GM11168 (cell line): ENCODE results near the gene ITGA1.

Source experiments
- in situ Hi-C: fragments of 300-500 bp; cut with MboI; formaldehyde crosslinking; loops from one replicate; pipeline ENCODE4 v1.12.0; 2022; ENCODE audit warnings: low sequenced_read_pairs; ENCODE audit not compliant: unreplicated experiment

The ITGA1 gene

DNA sequence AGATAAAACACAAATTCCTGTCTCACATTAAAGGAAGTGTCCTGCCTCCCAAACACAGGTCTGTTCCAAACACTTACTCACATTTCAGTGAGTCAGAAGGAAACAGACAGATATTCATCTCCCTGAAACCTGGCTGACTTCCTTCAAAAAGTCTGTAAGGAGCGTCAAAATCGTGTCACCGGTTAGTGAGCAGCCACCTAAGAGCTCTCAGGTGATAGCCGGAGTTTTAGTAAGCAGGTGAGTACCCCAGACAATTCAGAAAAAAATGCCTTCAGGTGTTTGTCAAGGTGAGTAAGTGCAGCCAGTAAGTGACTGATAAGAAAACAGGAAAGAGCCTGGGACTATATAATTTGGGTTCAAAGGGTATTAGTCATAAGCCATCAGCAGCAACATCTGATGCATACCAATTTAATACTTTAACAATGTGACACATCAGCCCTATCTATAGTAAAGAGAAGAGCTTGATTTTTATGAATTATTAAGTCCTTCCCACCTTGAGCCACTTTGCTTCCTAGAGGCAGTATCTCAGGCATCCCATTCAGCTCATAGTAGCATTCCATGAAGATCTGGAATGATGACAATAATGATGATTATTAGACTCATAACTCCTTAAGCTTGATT is 200.1 kb downstream of the ITGA1 start:
- in situ Hi-C loops = no loop called here

GRCh38 chr5:52988335-52989024 is 200.8 kb downstream of the ITGA1 start:
- in situ Hi-C loops = no loop called here

GRCh38 chr5:52989025-52989780 is 201.5 kb downstream of the ITGA1 start, which contains the start of gene ITGA2:
Gene ITGA2, plus strand, starts transcription at chr5:52989352. Its CDS starts 117 bp downstream, at chr5:52989469.
- in situ Hi-C loops = no loop called here

DNA sequence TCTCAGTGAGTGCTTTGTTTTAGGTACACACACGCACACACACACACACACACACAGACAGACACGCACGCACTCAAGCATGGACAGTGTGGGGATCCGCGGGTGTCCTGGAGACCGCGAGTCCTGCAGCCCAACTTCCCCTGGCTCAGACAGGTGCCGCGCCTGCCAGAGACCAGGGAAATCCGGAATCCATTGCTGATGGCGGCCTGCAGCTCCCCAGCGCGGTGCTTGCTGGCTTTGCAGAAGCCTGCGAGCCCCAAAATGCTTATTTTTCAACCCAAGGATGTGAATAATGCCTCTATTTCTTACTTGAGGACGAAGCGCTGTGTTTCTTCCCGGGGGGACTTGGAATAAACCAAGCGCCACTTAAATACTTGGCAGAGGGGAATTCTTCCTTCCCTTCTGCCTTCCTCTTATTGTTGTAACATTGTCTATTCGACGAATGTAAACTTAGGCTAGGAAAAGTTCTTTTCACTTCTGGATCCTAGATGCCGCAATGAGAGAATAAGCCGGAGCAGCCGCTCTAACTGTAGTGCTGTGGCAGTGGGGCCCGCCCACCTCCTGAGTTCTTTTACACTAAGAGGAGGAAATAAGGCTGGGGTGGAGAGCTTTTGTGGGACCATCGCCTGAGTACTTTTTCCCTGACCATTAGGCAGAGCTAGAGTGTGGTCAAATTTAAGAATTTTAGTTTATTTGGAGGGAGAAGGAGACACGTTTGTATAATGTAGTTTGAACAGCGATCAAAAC is 202.2 kb downstream of the ITGA1 start:
- in situ Hi-C loops = no loop called here

DNA sequence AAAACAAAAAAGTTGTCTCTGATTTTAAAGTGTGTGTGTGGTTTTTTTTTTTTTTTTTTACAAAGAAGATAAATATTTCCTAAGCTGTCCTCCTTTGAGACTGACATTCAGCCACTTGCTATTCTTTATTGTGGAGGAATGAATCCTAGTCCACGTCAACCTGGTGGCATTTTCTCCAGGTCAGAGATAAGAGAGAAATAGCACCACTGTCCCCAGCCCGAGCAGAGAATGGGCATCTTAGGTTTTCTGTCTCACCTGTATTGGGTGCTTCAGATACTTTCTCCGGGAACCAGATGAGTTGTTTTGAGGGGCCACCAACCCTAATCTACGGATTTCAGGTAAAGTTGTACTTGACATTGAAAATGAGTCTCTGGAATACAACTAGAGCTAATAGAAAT is 202.8 kb downstream of the ITGA1 start:
- in situ Hi-C loops = no loop called here

DNA sequence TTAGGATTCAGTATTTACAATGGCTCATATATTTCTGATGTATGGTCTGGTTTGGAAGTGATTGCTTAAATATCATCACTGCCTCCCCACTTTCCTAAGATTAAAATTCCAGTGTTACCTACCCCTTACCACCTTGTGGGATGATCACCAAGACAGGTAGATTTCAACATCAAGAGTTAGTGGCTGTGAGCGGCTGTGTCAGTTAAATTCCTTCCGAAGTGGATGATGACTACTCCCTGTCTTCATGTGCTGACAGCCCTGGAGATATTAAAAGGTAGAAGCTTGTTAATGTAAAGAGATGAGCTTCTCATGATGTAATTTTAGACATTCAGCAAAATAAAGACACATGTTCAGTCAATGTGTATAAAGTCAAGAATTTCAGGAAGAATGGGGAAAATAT is 205.7 kb downstream of the ITGA1 start:
- in situ Hi-C loops = no loop called here

DNA sequence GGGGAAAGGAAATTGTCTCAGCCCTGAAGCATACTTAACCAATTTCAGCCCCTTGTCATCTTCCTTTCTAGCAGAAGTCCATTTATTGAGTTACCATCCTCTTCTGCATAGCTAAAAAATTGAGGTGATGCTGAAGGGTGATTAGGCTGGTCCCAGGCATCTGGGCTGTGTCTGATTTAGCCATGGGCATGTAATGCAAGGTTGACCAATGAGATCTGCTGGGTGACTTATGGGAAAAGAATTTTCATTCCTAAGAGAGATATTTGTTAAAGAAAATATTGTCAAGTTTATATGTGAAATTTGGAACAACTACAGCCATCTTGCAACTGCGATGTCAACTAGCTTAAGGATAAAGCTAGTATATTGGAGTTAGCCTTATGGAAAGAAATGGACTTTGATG is 206.6 kb downstream of the ITGA1 start:
- in situ Hi-C loops = no loop called here

- in situ Hi-C loops = no loop called here
Measured at GRCh38 chr5:52995095-52995494, 207.4 kb downstream of the ITGA1 start.

DNA sequence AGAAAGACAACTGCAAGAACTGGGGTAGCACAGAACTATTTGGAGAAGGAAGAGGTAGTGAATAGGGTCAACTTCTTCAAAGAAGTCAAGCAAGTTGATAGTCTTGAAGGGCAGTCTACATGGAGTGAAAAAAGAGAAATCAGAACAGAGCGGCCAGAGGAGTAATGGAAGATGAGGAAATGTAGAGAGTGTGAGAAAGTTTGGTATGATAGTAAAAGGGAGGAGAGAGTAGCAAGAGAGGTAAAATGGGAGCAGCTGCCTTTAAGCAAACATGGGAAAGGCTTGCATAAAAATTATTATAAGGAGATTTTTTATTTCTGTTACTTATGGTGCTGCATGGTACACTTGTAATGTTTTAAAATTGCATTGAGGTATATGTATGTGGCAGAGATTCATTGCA is 208.2 kb downstream of the ITGA1 start:
- in situ Hi-C loops = no loop called here

GRCh38 chr5:52996979-52997378 is 209.3 kb downstream of the ITGA1 start:
- in situ Hi-C loops = no loop called here

DNA sequence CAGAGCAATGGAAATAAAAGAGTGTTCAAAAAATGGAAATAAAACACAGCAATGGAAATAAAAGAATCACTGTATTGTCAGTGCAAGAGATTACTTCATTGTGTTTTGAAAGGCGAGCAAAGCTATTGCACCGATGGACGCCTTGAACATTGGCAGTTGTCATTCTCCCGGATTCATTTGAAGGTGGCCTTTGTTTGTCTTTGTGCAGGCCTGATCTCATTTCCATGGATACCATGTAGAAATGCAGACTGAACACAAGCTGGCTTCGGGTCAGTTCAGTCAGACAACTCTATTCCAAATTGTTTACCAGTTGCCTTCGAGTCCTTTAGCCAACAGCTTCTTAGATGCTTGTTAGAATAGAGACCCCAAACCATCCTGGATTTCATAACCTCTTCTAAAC is 209.7 kb downstream of the ITGA1 start:
- in situ Hi-C loops = no loop called here

- in situ Hi-C loops = no loop called here
Measured at GRCh38 chr5:52998552-52999313, 211.0 kb downstream of the ITGA1 start.

GRCh38 chr5:52999344-52999949 is 211.7 kb downstream of the ITGA1 start:
- in situ Hi-C loops = no loop called here

DNA sequence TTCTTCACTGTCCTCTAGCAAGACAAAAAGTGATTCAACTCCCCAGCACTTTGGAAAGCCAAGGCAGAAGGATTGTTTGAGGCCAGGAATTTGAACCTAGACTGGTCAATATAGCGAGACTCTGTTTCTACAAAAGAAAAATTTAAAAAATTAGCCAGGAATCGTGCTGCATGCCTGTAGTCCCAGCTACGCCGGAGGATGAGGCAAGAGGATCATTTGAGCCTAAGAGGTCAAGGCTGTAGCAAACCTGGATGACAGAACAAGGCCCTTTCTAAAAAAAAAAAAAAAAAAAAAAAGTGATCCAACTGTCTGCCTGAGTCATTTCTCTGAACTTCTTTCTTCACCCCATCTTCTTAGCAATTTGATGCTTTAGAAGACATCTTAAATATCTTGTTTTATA is 213.8 kb downstream of the ITGA1 start:
- in situ Hi-C loops = no loop called here

DNA sequence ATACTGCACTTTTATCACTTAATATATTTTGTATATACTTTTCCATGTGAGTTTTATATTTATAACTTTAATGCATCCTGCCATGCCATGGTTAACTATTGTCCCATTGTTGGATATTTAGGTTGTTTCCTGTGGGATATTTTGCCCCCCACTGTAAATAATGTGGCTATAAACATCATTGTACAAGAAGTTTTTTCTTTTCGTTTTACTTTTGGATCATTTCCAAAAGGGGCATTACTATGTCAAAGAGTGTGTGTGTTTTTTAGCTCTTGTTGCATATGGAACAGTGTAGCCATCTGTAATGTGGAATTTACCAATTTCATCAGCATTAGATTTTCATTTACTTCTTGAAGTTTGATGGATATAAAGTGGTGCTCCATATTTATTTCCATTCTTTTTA is 214.8 kb downstream of the ITGA1 start:
- in situ Hi-C loops = no loop called here

- in situ Hi-C loops = no loop called here
Measured at GRCh38 chr5:53003144-53003543, 215.4 kb downstream of the ITGA1 start.

DNA sequence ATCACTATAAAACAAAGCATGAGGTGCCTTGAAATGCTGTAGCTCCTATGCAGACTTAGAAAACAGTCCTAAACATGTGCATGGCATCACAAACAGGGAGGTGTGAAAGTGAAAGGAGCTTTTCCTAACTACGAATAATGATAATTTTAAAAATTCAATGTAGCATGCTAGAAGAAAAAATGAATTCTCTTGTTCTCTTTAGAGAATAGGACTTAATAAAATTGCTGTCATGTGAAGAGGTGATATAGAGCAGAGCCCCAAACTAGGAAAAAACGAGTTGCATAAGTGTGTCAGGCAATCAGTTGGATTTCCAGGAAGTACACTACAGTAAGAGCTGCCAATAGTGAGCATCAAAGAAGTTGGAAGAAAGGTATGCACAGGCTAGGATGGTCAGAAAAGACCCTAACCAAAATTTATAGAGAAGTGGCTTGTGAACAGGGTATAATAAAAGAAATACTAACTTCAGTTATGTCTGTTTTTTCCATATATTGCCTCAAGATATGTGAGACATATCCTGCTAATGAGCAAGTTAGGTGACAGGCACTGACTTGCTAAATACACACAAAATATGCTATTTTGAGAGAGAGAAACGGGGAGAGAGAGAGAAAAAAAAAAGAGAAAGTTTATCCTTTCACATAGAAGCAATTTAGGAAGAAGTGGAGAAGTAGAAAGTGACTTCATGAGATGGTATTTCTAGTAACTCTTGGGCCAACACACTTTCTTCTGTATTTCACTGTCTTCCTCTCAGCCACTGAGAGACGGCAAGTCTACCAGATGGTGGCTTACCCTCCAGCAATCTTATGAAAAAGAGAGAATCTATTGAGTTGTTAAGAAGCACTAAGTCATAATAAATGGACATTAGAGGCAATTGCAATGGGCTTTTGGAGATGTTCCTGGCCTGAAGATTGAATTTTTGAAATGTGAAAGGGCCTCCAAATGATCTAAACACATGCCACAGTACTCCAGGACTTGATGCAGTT is 219.5 kb downstream of the ITGA1 start:
- in situ Hi-C loops = no loop called here

- in situ Hi-C loops = no loop called here
Measured at GRCh38 chr5:53008751-53009150, 221.0 kb downstream of the ITGA1 start.
